Measurements from ENCODE around the gene FGA.

The FGA gene

DNA sequence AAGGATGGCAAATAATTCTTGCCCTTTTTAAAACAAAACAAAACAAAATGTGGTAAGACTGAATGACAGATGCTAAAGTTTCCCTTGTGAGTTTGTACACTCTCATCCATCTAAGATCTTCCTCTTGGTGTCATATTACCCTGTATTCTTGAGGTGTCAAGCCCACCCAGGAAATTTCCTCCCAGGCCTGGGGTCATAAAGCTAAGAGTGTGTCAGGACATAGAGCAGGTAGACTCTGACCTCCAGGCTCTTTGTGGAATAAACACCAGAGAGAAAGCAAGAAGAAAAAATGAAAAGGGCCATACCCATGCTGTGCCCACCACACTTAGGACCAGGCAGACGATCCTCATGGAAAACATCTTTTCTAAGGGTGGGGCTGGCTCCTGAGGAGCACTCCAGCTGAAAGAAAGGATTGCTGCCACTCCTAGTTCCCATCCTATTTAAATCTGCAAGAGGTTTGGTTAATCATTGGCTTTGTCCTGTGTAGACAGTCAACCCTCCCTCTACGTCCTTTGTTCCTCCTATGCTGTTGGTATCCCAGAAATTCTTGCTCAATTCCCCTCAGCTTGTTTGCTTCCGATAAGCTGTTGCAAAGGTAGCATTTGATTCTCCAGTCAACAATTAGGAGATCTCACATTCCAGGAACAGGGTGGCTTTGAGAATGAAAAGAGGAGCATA lies at the start of gene FGA:
Gene FGA (minus strand): TSS at position 414 of the 678 bp plus-strand sequence. CDS start 55 bp downstream, at position 359.
- DNase-seq (ENCODE audit: low read depth), result no peak

GRCh38 chr4:154634058-154634457 lies 43.5 kb upstream of the FGA start:
- DNase-seq (ENCODE audit: low read depth), result no peak

DNA sequence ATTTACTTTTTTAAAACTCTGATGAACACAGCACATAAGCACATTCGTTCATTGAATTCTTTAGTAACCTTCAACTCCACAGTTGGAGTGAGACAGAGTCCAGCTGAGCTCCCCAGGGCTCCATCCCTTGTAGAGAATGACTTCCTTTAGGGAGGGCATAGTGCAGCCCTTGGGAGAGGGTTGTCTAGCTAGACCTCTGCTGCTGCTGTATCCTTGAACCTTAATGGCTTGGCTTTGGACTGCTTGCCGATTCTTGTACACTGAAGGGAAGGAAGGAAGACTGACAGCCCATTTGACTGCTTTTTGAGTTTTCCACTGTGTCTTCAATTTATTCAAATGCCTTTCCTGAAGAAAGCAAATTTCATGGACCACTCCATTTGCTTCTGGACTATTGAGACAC lies 41.3 kb upstream of the FGA start:
- DNase-seq (ENCODE audit: low read depth), result no peak

GRCh38 chr4:154630324-154630723 lies 39.8 kb upstream of the FGA start:
- DNase-seq (ENCODE audit: low read depth), result no peak

GRCh38 chr4:154626793-154627484 lies 36.4 kb upstream of the FGA start:
- DNase-seq (ENCODE audit: low read depth), result peak; percentile 9

DNA sequence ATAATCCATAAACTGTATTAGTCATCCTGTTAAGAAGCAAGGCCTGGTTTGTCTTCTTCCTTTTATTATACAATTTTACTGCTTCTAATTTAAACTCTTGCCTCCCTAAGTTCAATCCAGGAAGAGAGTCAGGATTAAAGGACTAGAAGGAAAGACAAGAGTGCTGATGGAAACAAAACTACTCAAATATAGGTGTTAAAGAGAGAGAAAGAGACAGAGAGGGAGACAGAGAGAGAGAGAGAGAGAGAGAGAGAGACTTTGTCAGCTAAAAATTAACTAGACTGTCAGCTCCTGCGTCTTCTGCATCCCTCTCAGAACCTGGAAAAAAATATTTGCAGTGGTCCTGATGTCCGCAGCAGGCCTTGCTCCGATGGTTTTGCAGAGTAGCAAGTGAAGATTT lies 35.4 kb upstream of the FGA start:
- DNase-seq (ENCODE audit: low read depth), result no peak

DNA sequence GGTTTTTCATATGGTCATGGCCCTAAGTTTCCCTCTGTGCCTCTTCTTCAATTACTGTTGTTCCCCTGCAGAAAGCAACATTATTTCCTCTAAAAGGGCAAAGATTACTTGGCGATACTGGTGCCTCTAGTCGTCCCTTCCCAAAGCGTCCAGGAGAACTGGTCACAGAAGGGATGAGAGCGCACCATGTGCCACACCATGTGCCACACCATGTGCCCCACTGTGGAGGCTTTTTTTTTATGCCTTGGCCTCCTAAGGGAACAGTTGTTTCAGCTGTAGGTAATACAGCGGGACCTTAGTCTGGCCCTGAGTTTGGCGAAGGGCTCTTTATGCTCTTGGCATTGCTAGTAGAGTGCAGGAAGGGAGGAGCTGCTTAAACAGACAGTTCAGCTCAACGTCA lies 33.5 kb upstream of the FGA start:
- DNase-seq (ENCODE audit: low read depth), result no peak

GRCh38 chr4:154623436-154623835 lies 32.9 kb upstream of the FGA start:
- no peak for DNase-seq (ENCODE audit: low read depth)

DNA sequence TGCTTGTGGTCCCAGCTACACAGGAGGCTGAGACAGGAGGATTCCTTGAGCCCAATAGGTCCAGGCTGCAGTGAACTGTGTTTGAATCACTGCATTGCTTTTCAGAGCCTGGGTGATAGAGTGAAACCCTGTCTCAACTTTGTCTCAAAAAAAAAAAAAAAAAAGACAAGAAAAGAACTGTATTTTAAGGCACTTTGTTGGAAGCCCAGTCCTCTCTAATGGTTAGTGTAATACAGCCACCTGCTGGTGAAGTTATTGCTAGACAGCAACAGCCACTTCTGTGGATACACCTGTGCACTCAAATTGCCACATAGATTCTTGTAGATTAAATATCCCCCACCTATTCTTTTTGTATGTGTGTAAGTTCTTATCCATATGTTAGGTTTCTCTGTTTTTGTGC lies 32.1 kb upstream of the FGA start:
- peak; percentile 22 for DNase-seq (ENCODE audit: low read depth)

DNA sequence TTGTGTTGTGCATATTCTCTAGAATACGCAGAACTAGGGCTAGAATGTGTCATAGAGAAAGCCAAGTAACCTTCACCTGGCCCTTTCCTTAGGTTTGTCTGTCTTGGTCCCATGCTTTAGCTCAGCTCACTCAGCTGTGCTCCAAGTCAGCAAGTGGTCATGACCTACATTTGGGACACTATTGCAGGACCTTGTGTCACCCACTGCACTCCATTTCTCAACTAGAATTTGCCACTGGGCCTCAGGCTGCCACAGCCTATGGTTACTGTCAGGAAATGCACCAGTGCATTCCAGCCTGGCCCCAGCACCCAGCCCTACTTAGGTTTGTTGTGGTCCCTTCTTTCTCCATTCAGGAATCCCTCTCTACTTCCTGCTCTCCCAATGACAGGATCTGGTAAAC lies 29.6 kb upstream of the FGA start:
- no peak for DNase-seq (ENCODE audit: low read depth)

DNA sequence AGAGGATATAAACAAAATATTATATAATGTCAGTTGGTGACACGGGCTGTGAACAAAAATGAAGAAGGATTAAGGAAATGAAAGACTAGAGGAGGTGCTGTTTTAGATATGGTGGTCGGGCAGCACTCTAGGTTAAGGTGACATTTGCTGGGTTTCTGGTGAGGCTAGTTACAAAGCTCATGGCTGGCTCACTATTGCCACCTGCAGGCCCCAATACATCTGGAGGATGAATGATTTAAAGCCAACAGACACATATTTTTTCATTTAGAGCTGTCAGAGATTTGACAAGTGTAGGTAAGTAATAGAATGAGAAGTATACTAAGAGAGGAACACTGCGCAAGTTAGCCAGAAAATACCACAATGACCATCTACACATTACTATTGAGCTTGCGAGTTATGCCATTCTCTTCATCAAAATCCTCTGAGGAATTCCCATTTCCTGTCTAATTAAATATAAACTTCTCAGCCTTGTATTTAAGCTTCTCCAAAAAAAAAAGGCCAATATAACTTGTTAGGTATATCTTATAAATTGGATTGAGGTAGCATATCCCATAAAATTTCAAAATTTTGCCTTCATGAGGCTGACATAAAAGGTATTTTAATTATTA lies 28.3 kb upstream of the FGA start:
- peak; percentile 24 for DNase-seq (ENCODE audit: low read depth)

- DNase-seq (ENCODE audit: low read depth), result no peak
Measured at GRCh38 chr4:154617820-154618317, 27.3 kb upstream of the FGA start.

DNA sequence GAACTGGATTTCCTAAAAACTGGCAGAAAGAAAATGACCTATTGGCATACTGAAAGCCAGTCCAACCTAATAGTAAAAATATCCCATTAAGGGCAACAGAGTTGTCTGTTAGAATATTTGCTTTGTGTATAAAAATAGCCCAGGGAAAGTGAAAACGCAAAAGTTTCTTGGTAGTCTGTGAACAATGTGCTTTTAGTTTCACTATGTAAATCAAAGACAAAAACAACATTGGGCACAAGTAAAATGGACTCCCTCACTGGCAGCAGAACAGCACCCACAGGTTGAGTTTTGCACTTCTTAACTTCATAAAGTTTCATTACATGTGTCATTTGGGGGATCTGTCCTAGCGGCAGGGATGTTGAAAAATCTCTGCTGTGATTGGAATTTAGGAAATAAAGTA lies 26.2 kb upstream of the FGA start:
- no peak for DNase-seq (ENCODE audit: low read depth)

GRCh38 chr4:154616287-154616686 lies 25.7 kb upstream of the FGA start:
- DNase-seq (ENCODE audit: low read depth), result no peak

GRCh38 chr4:154615211-154615610 lies 24.7 kb upstream of the FGA start:
- DNase-seq (ENCODE audit: low read depth), result no peak

DNA sequence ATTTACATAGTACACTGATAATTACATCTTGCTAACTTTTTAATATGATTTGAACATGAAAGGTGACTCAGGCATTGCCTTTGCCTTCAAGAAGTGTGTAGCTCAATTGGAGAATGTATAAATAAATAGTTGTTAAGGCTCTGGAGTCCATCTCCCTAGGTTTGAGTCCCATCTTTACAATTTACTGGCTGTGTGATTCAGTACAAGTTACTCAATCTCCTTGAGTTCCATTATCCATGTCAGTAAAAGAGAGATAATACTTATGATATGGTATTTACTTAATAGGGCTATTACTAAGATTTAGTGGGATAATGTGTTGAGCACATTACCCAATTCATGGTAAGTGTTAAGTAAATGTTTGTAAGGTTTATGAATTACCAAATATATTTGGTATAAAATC lies 23.8 kb upstream of the FGA start:
- DNase-seq (ENCODE audit: low read depth), result no peak

- no peak for DNase-seq (ENCODE audit: low read depth)
Measured at GRCh38 chr4:154612472-154613414, 22.2 kb upstream of the FGA start, which contains the start of gene FGG. Gene FGG, minus strand, starts transcription at chr4:154612656. Its CDS starts 47 bp downstream, at chr4:154612609.

DNA sequence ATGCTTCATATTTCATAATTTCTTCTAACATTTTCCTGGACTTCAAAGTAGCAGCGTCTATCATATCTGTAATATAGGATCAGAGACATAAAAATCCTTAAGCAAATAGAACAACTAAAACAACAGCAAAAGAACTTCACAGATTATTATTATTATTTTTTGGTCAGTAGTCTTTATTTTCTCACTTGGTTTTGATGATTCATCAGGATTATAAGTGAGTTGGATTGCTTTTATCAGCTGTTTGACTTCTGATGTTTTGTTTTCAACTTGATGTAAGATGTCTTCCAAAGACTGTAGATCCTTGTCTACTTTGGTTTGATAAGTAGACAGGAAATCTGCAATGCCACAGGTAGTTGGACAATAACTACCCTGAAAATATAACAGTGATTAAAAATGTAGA lies 21.3 kb upstream of the FGA start:
- DNase-seq (ENCODE audit: low read depth), result no peak

- DNase-seq (ENCODE audit: low read depth), result no peak
Measured at GRCh38 chr4:154610582-154610981, 20.0 kb upstream of the FGA start.

DNA sequence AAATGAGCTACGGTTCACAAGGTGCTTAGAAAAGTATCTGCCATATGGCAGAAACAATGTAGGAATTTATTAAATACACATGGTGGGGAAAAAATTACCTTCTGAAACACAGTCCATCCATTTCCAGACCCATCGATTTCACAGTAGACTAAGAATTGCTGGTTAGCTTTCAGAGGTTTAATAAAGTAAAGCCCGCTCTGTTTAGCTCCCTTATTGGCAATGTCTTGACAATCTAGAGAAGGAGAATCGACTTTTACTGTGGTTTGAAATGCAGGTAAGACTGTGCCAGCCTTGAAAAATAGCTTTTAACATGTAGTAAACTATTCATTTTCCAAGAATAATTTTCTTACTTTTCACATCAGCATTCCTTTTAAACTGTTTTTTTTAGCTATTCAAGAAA lies 19.0 kb upstream of the FGA start:
- DNase-seq (ENCODE audit: low read depth), result no peak

GRCh38 chr4:154608361-154609252 lies 18.1 kb upstream of the FGA start:
- DNase-seq (ENCODE audit: low read depth), result no peak

Measured in fibroblast of gingiva (primary cell).